HG03103 (cell line): ENCODE results near the gene CDH13.

Source experiments
- ATAC-seq: cut with Tn5 transposase; IDR thresholded peaks from one replicate; pipeline ENCODE4 v1.9.1; 2021; ENCODE audit warnings: low read depth; ENCODE audit not compliant: unreplicated experiment

The CDH13 gene

GRCh38 chr16:83715217-83715920 is 1088.6 kb downstream of the CDH13 start:
- ATAC-seq, result no peak

GRCh38 chr16:83717308-83717707 is 1090.5 kb downstream of the CDH13 start:
- ATAC-seq, result no peak

GRCh38 chr16:83717814-83718213 is 1091.0 kb downstream of the CDH13 start:
- no peak for ATAC-seq

- no peak for ATAC-seq
Measured at GRCh38 chr16:83720213-83720612, 1093.4 kb downstream of the CDH13 start.

- no peak for ATAC-seq
Measured at GRCh38 chr16:83720981-83721380, 1094.2 kb downstream of the CDH13 start.

GRCh38 chr16:83721676-83722075 is 1094.9 kb downstream of the CDH13 start:
- no peak for ATAC-seq

GRCh38 chr16:83722456-83723183 is 1095.9 kb downstream of the CDH13 start:
- no peak for ATAC-seq

- ATAC-seq, result no peak
Measured at GRCh38 chr16:83723244-83723643, 1096.5 kb downstream of the CDH13 start.

- no peak for ATAC-seq
Measured at GRCh38 chr16:83723901-83724300, 1097.1 kb downstream of the CDH13 start.

GRCh38 chr16:83724585-83724984 is 1097.8 kb downstream of the CDH13 start:
- no peak for ATAC-seq

- no peak for ATAC-seq
Measured at GRCh38 chr16:83725313-83725712, 1098.5 kb downstream of the CDH13 start.

- no peak for ATAC-seq
Measured at GRCh38 chr16:83727018-83727417, 1100.2 kb downstream of the CDH13 start.

- no peak for ATAC-seq
Measured at GRCh38 chr16:83727751-83728352, 1101.1 kb downstream of the CDH13 start.

GRCh38 chr16:83728492-83728891 is 1101.7 kb downstream of the CDH13 start:
- no peak for ATAC-seq

- ATAC-seq, result no peak
Measured at GRCh38 chr16:83730812-83731211, 1104.0 kb downstream of the CDH13 start.

GRCh38 chr16:83732536-83732935 is 1105.8 kb downstream of the CDH13 start:
- no peak for ATAC-seq

- no peak for ATAC-seq
Measured at GRCh38 chr16:83733301-83733700, 1106.5 kb downstream of the CDH13 start.

GRCh38 chr16:83734136-83734535 is 1107.4 kb downstream of the CDH13 start:
- ATAC-seq, result no peak

- no peak for ATAC-seq
Measured at GRCh38 chr16:83737729-83738354, 1111.1 kb downstream of the CDH13 start.

GRCh38 chr16:83738923-83739503 is 1112.2 kb downstream of the CDH13 start:
- ATAC-seq, result no peak
